ENCODE results near the gene ECE1.
"Not testable (repeated sequence)": the region's sequence is repeated elsewhere in the genome, so short reads cannot be mapped to it uniquely, and the experiment has no call there.

ECE1 gene

DNA sequence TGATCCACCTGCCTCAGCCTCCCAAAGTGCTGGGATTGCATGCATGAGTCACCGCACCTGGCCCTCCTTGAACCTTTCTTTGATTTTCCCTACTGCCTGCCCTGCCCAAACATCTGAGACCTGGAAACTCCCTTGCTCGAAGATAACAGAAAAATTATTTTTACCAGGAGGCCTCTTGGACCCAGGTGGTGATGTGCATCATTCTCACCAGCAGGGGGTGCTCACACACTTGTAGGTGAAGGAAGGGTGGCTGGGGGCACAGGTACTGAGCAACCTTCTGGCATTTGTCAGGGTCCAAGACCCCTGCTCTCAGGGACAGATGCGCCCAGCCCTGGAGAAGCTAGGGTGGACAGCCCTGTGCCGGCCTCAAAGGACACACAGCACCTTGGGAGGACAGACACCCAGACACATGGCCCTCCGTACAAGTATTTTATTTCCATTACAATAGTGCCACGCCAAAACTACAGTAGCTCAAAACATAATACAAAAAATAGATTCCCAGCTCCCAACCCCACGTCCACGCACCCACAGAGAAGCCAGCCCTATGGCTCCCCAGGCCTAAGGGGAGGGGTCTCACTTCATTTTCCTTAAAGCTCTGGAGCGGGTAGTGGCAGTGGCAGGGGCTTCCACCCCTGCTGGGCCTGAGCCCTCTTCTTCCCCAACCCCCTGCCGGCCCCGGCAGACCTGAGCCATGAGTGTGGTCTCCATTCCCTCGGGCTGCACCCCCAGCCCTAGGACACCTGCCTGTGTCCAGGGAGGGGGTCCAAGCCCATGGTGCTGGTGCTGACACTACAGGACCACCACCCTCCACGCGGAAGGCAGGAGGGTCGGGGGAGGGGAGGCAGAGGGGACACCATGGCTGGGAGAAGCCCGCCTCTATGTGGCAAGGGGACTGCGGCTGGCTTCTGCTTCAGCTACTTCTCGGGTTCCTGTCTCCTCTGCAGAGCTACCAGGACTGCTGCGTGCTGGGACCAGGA, 73.1 kb downstream of the ECE1 start:
- peak; percentile 84 for DNase-seq

DNA sequence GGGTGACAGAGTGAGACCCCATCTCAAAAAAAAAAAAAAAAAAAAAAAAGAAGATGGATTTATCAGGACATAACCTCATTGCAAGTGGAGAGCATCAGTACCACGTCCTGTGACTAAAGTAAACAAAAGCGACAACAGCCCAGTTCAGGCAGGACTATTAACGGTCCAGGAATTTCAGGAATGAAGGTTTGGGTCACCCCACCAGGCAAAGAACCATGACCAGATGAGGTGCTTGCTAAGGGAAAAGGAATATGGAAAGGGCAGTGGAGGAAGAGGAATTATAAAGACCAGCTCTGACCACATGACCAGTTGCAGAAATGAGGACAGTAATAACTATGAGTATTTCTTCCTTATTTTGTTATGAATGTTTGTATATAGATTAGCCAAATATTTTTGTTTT, 78.1 kb downstream of the ECE1 start:
- DNase-seq: no peak

DNA sequence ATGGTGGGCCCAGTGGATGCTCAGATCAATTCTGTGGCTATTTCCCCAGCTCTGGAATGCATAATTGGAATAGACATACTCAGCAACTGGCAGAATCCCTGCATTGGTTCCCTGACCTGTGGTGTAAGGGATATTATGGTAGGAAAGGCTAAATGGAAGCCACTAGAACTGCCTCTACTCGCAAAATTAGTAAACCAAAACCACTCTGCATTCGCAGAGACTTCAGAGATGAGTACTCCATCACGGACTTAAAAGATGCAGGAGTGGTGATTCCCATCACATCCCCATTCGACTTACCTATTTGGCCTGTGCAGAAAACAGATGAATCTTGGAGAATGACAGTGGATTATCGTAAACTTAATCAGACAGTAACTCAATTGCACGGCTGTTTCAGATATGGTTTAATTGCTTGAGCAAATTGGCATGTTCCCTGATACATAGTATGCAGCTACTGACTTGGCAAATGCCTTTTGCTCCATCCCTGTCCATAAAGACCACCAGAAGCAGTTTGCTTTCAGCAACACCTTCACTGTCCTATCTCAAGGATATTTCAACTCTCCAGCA, 82.0 kb downstream of the ECE1 start:
- DNase-seq: peak; percentile 51

DNA sequence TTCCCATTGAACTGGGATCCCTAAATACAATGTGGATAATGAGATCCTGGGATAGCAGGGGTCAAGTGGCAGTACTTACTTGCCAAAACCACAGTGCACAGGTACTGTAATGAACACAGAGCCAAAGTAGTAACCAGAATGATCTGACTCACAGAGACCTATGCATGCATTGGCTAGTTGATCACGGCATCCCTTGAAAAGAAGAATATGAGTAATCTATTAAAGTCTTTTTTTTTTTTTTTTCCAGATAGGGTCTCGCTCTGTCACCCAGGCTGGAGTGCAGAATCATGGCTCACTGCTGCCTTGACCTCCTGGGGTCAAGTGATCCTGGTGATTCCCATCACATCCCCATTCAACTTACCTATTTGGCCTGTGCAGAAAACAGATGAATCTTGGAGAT, 84.1 kb downstream of the ECE1 start:
- peak; percentile 62 for DNase-seq

DNA sequence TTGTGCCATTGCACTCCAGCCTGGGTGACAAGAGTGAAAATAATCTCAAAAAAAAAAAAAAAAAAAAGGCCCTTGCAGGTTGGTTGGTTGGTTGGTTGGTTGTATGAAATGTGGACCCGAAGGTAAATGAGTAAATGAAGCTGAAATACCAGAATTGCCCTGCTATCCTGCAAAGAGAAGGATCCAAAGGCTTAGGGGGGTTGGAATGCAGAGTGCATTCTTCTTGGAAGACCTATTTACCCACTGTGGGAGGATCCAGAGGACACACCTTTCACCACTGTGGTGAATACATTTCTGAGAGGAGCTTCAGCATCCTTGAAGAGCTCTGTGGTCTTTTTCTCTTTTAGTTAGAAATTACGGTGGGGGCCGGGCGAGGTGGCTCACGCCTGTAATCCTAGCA, 84.8 kb downstream of the ECE1 start:
- DNase-seq: no peak

DNA sequence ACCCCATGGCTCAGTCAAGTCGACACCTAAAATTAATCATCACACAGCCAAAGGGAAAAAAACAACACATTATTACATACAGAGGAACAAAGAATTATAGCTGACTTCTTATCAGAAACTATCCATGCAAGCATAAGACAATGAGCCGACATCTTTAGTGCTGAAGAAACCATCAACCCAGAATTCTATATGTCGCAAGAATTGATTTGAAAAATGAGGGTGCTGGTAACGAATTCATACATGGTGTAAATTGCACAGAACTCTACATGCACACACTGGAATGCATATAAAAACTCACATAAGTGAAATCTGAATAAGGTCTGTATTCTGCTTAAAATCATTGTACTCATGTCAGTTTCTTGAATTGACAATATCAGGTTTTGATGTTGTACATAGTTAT, 88.6 kb downstream of the ECE1 start:
- DNase-seq: no peak

DNA sequence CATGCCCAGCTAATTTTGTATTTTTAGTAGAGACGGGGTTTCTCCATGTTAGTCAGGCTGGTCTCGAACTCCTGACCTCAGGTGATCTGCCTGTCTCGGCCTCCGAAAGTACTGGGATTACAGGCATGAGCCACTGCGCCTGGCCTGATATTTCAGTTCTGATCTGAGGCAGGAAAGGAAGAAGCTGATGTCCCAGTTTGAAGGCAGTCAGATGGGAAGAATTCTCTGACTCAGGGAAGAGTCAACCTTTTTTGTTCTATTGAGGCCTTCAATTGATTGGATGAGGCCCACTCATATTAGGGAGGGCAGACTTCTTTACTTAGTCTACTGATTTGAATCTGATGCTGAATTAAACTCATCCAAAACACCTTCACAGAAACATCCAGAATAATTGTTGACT, 89.0 kb downstream of the ECE1 start:
- DNase-seq: not testable (repeated sequence)

DNA sequence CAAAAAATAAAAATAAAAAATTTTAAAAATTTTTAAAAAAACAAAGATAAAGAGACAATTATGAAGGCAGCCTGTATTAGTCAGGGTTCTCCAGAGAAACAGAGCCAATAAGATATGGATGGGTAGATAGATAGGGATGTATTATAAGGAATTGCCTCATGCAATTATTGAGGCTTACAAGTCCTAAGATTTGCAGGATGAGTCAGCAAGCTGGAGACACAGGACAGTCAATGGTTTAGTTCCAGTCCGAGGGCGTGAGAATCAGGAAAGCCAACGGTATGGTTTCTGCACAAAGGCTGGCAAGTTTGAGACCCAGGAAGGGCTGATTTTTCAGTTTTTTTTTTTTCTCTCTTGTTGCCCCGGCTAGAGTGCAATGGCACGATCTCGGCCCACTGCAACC, 89.5 kb downstream of the ECE1 start:
- no peak for DNase-seq

DNA sequence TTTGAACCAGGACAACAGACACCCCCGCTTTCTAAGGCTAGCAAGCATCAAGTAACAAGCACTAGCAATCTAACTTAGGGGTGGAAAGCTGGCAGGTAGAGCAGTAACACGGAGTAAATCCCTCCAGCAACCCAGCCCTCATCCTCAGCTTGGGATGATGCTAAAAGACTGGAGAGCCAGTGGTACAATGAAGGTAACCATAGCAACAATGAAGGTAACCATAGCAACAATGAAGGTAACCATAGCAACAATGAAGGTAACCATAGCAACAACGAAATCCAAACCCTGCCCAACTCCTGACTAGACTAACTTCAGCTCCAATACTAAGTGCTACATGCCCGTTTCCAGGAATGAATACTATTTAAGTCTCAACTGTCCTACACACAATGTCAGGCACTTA, 91.3 kb downstream of the ECE1 start:
- DNase-seq: no peak

DNA sequence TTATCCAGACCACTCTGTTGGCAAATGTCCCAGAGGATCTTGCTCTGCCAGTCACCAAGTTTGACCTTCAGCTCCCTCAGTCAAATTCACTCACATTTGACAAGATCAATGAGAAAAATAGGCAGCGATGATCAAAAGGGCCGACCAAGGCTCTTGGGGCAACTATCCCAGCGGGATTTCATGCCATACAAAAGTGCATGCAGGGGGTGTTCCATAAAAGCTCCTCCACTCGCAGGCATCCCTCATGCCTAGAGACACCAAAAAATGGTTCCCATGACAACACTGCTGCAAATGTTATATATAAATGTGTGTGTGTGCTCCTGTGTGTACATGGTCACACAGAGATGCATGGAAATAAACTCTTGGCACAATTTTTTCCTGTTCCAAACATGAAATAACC, 97.4 kb downstream of the ECE1 start:
- DNase-seq: no peak

DNA sequence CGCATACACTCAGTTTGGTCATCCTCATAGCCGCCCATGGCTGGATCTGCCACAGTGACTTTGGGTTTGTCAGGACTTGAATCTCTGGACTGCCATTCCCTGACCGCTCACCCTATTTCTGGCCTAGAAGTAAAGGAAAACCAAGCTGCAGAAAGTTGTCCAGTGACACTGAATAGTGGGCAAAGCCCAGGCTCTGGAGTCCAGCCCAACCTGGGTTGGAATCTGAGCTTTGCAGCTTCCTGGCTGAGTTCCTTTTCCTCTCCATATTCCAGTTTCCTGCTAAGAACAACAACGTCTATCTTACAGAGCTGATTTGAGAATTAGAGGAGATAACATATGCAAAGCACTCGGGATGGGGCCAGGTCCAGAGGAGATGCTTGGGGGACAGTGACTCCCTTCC, 98.0 kb downstream of the ECE1 start:
- DNase-seq: no peak

DNA sequence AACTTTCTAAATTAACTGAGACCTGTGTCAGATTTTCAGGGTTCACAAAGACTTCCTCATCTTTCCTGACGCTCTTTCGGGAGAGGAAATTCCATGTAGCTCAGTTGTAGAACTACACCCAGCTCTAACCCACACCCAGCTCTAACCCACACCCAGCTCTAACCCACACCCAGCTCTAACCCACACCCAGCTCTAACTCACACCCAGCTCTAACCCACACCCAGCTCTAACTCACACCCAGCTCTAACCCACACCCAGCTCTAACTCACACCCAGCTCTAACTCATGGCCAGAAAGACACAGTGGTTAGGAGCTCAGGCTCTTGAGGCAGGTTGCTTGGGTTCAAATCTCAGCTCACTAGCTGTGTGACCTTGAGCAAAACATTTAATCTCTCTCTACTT, 99.5 kb downstream of the ECE1 start:
- DNase-seq: not testable (repeated sequence)

DNA sequence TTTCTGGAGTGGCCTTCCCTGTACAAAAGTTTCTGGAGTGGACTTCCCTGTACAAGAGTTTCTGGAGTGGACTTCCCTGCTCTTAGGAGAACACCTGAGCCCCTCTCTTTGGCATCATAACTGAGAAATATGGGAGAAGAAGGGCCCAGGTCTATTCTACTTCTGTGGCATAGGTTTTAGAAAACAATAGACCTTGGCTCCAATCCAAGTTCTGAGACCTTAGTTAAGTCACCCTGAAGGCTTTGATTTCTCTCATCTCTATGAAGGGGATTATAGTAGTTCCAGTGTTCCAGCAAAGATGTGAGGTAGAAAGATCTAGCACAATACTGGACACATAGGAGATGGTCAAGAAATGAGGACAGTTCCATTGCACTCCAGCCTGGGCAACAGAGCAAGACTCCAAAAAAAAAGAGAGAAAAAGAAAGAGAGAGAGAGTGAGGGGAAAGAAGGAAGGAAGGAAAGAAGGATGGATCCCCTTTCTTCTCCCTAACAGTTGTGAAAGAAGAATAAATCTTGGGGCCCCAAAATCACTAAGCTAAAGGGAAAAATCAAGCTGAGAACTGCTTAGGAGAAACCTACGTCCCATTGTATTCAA, 100.3 kb downstream of the ECE1 start:
- DNase-seq: no peak

DNA sequence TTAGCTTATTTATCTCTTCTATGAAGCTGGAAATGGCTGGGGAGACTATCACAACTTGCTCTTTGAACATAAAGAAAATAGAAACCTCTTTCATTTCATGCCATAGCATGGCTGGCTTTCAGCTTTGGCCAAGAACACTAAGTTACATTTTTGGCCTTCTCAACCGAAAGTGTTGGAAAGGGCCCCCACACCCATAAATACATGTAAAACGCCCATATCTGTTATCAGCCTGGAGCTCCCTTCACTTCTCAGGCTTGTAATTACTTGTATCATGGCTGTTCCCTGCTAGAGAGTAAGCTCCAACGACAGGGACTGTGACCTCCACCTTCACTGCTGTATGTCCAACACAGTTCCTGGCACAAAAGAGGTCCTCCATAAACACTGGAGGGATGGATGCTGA, 100.8 kb downstream of the ECE1 start:
- DNase-seq: no peak

DNA sequence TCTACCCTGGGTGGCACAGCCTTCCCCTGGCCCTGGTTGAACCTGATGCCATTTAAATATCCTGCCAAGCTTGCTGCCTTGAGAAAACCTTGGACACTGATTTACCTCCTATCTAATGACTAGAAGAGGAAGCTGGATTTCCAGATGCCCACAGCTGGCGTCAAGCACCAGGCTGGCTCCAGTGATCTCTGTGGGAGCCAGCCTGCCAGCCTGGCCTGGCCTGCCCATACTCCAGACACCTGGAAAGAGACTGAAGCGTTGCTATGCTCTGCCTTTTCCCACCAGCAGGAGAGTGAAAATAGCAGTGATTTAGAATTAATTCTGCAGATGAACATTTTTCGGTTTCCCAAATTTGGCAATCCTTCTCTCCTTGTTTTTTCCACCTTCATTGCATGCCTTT, 102.0 kb downstream of the ECE1 start:
- no peak for DNase-seq

DNA sequence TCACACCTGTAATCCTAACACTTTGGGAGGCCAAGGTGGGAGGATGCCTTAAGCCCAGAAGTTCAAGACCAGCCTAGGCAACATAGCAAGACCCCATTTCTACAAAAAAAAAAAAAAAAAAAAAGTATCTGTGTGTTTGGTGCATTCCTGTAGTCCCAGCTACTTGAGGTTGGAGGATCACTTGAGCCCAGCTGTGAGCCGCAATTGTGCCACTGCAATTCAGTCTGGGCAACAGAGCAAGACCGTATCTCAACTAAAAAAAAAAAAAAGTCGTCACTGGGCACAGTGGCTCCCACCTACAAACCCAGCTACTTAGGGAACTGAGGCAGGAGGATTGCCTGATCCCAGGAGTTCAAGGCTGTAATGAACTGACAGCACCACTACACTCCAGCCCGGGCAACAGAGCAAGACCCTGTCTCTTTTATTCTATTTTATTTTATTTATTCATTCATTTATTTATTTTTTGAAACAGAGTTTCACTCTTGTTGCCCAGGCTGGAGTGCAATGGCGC, 105.0 kb downstream of the ECE1 start:
- no peak for DNase-seq

DNA sequence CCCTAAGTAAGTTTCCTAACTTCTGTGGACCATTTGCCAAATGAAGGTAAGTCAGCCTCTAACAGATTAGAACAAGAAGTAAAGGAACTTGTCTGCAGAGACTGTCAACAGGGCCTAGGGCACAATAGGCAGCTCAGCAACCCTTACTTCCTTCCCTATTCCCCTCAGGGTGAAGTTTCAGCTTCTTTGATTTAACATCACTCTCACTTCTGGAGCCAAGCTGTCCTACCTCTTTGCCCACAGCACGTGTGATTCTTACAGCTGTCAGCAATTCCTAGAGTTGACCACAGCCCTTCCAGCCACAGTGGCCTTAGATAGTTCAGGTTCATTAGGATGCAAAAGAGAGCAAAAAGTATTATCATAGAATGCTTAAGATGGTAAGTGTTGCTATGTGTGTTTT, 106.0 kb downstream of the ECE1 start:
- no peak for DNase-seq

DNA sequence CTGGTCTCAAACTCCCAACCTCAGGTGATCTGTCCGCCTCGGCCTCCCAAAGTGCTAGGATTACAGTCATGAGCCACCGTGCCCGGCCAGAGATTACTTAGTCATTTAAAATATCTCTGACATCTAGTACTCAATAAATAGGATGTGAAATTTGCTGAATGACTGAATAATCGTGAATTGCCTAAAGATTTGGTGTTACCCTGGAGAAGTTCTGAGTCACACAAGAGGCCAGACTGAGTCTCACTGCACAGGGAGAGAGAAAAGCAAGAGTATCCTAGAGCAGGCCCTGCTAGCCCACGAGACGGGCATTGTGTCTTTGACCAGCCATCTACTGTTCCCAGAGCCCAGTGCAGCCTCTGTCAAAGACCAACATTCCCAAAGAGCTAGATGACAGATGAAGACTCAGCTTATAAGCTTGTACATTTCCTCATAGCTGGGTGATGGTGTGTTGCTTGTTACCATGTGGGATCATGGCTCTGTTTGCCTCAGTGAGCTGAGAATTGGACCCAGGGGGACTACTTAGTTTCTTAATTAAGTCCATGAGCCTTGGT, 108.0 kb downstream of the ECE1 start:
- DNase-seq: no peak

DNA sequence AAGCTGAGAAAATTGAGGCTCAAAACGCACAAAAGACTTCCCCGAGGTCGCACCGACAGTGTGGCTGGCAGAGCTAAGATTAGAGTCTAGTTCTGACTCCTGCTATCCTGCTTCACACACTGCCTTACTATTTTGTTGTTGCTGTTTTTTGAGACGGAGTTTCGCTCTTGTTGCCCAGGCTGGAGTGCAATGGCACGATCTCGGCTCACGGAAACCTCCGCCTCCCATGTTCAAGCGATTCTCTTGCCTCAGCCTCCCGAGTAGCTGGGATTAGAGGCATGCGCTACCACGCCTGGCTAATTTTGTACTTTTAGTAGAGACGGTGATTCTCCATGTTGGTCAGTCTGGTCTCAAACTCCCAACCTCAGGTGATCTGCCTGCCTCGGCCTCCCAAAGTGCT, 112.0 kb downstream of the ECE1 start:
- not testable (repeated sequence) for DNase-seq

DNA sequence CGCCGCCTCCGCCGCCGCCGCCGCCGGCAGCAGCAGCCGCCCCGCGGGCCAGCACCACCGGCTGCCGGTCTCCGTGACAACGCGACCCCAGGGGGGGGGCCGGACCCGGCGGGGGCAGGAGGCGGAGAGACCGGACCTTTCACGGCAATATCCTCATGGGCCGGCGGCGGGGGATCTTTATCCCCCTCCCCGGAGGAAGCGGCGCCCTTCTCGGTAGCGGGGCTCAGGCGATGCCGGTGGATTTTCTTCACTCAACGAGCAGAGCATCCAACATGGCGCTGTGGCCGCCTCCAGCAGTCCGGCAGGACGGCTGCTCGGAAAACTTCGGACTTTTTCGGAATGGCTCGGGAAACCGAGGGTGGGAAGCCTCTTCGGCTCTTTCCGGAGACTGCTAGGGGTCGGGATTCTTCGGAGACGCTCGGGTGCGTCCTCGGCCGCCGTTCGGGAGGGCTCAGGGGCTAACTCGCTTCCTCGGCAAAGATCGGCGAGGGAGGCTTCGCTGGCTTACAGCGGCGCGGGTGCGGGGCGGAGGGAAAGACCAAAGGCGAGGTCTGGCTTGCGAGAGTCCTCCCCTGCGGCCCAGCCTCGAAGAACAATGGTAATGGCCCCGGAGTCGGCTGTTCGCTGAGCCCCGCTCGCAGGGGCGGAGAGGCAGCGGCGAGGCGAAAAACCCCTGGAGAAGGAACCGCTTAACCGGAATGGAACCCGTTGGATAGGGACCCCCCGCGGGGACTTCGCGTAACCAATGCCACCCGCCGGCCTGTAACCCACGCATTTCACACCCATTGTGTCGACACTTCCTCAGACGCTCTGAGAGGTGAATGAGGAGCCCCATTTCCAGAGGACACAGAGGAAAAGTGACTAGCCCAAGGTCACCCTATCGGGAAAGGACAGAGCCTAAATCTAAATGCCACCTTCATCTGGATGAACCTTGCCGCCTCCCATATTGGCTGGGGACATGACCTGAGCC, 113.4 kb downstream of the ECE1 start, which contains the start of gene EIF4G3:
EIF4G3 (minus strand) TSS at position 312 of the 970 bp plus-strand sequence. CDS start 174,155 bp downstream, outside the sequence.
- peak; percentile 100 for DNase-seq

DNA sequence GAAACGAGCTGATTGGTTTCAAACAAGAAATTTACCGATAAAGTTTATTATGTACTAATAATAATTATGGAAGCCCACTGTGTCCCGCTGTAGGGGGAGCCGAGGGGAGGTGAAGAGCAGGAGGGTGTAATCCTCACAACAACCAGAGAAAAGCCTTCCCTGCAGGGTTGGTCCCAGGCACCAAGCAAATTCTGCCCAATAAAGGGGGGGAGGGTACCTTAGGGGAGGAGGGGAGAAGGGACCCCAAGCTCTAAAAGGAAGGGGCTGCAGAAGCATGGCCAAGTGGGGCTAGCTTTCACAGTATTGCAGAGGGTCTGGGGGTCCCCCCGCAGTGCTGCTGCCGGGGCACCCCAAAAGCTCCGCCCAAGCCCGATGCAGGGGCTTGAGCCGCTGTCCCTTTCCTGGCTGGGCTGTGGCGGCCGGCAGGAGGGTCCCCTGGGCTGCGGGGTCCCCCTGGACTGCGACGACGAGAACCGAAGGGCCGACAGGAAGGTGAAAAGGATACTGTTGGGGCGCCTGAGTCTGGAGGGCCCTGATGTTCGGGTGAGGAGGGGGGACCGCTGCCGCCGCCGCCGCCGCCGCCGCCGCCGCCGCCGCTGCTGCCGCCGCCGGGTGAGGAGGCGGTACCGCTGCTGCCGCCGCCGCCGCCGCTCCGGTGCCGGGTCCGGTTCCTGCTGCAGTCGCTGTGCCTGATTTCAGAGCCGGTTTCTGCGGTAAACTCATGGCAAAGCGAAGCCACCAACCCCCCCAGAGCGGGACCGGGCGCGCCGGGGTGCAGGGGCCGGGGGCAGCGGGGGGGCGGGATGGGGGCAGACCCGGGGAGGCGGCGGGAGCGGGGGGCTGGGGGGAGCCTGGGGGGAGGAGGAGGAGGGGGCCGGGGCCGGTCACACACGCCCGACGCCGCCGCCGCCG, 114.3 kb downstream of the ECE1 start:
- peak; percentile 33 for DNase-seq

All from activated CD4-positive, alpha-beta T cell treated with anti-CD3 and anti-CD28 coated beads, Interleukin-2, Interleukin-6, amounts not matched to agents 100 ng/mL and 50 ng/mL, durations not matched to agents 16 hours and 8 hours (primary cell).